LNCaP clone FGC (cell line): Measurements from ENCODE around the gene GRB10.

Experiments
- DNase-seq: peaks from one replicate; pipeline ENCODE4 v3.0.0-alpha.2; 2011; ENCODE audit warnings: low read depth
- H3K4me3 ChIP-seq: 2 replicates; pipeline ENCODE4 v1.5.1; 2011; ENCODE audit warnings: mild to moderate bottlenecking, low read depth, low read length, control low read depth
- TF ChIP-seq, protein P1 (sequence below): IDR thresholded peaks from 2 replicates; pipeline ENCODE4 v1.5.1; 2012; ENCODE audit warnings: mild to moderate bottlenecking; ENCODE audit not compliant: control insufficient read depth, insufficient read depth; ENCODE audit errors: extremely low read depth

Gene GRB10

GRCh38 chr7:50608196-50608906, 174.3 kb downstream of the GRB10 start:
- TF ChIP-seq, protein P1, sequence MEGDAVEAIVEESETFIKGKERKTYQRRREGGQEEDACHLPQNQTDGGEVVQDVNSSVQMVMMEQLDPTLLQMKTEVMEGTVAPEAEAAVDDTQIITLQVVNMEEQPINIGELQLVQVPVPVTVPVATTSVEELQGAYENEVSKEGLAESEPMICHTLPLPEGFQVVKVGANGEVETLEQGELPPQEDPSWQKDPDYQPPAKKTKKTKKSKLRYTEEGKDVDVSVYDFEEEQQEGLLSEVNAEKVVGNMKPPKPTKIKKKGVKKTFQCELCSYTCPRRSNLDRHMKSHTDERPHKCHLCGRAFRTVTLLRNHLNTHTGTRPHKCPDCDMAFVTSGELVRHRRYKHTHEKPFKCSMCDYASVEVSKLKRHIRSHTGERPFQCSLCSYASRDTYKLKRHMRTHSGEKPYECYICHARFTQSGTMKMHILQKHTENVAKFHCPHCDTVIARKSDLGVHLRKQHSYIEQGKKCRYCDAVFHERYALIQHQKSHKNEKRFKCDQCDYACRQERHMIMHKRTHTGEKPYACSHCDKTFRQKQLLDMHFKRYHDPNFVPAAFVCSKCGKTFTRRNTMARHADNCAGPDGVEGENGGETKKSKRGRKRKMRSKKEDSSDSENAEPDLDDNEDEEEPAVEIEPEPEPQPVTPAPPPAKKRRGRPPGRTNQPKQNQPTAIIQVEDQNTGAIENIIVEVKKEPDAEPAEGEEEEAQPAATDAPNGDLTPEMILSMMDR: no peak
- H3K4me3 ChIP-seq: no peak overlapping the region
- no peak for DNase-seq

DNA sequence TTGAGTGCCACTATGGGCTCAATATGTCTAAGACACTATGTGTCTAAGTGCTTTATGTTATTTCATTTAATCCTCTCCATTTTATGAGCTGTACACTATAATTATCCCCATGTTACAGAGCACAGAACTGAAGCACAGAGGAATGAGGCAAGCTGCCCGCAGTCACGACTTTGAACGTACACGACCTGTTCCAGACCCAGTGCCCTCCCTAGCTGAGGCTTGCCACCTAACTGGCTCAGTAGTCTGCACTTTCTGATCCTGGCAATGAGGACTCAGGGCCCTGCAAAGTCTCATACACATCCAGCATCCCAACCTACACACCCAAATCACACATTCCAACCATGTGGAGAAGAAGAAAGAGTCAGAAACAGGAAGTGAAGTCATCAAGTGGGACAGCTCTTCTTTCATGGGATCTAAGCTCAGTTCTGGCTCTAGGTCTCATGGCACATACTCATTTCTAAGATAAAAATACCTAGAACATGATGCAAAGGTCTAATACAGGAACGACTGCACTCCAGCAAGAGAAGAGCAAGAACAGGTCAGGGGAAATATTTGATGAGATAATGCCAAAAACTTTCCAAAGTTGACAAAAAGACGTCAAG, 175.1 kb downstream of the GRB10 start:
- TF ChIP-seq, protein P1: no peak
- DNase-seq: no peak
- H3K4me3 ChIP-seq: no peak overlapping the region

DNA sequence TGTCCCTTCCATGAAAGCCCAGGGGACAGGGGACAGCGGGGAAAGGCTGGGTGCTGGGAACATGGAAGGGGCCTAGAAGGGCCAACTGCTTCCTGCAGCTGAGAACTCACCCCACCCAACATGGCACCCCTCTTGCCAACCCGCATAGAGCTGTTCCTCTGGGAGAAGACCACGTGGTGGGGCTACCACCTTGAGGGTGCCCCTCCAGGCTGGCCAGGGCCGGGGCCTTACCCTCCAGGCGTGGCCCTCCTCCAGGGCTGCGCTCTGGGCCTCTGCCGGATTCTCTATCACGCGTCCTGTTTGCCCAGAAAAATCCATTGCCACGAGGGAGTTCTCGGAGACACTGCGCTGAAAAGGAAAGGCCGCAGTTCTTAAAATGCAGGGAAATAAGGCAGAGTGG, 177.6 kb downstream of the GRB10 start:
- TF ChIP-seq, protein P1: no peak
- DNase-seq: no peak
- no peak overlapping the region for H3K4me3 ChIP-seq

- DNase-seq: no peak
- no peak overlapping the region for H3K4me3 ChIP-seq
- TF ChIP-seq, protein P1: no peak
These were observed 179.4 kb downstream of the GRB10 start for GRCh38 chr7:50603287-50603686.

DNA sequence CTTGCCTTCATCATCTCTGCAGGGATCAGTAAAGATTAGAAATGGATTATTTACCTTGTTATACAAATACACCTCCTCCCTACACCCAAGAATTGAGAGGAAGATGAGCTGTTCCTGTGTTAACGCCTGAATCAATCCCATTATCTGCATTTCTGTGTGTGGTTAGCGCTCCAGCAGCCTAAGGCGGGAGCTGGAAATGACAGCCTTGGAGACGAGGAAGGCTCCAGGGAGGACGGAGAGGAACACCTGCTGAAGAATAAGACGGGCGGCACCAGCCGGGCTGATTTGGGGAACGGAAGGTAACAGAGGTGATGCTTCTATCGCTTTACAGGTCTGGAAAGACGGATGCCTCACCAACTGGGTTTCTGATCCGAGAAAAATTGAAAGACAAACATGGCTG, 183.3 kb downstream of the GRB10 start:
- no peak overlapping the region for H3K4me3 ChIP-seq
- no peak for DNase-seq
- TF ChIP-seq, protein P1: no peak

- TF ChIP-seq, protein P1: no peak
- no peak overlapping the region for H3K4me3 ChIP-seq
- no peak for DNase-seq
These were observed 184.0 kb downstream of the GRB10 start for GRCh38 chr7:50598460-50599343.
